T-helper 17 cell (primary cell): ENCODE results near the gene ILKAP. TPM values are rescaled to one million over a fixed set of nuclear protein-coding genes. Genes with fewer than 3 reads are reported as not detected.

Experiments
- ATAC-seq: fragments of 150-1000 bp; cut with Tn5 transposase; 2 replicates; pipeline ENCODE4 v1.10.0; 2021; ENCODE audit warnings: mild to moderate bottlenecking, moderate library complexity
- DNase-seq, 3 donors: peaks; one replicate each; pipeline versions ENCODE4 v3.0.0 to v3.0.0-alpha.2; 2020 to 2021
- H3K9me3 ChIP-seq: one replicate; pipeline ENCODE4 v1.7.0; 2013; ENCODE audit warnings: low read length, mild to moderate bottlenecking; ENCODE audit not compliant: control insufficient read depth, poor library complexity, severe bottlenecking
- H3K27ac Mint-ChIP-seq: one replicate; pipeline ENCODE4 v1.8.0; 2022; ENCODE audit warnings: mild to moderate bottlenecking, moderate library complexity, mixed read lengths
- H3K27me3 Mint-ChIP-seq: one replicate; pipeline ENCODE4 v1.8.0; 2022; ENCODE audit warnings: mixed read lengths
- H3K36me3 Mint-ChIP-seq: one replicate; pipeline ENCODE4 v1.8.0; 2022; ENCODE audit warnings: low read depth, mixed read lengths
- H3K4me1 Mint-ChIP-seq: one replicate; pipeline ENCODE4 v1.8.0; 2022; ENCODE audit warnings: mild to moderate bottlenecking, mixed read lengths
- H3K4me3 Mint-ChIP-seq: one replicate; pipeline ENCODE4 v1.8.0; 2022; ENCODE audit warnings: mild to moderate bottlenecking, moderate library complexity, mixed read lengths
- total RNA-seq, 4 donors: library from RNA in 2 of 4; stranded (reverse) in 2 of 4; gene quantifications; one replicate each; pipeline ENCODE4 v1.2.3 and lab custom pipeline; 2022 to 2026

Gene ILKAP
- total RNA-seq, 2 donors from 2014 or later, result 114 to 123 TPM

- Mint-ChIP-seq H3K27me3 (peaks cover 4% of the 10 kb centered on the region), H3K36me3 (peaks cover 2% of the 10 kb centered on the region), H3K27ac (no peak overlapping the region), H3K4me3 (peak overlapping the region; percentile 93), H3K4me1 (peaks cover 15% of the 10 kb centered on the region)
- DNase-seq, result peak in 1 of 3 donors; percentile 25
- ATAC-seq, result no peak
- H3K9me3 ChIP-seq, result no peaks in the 10 kb centered on the region
These were observed 37.5 kb upstream of the ILKAP start for GRCh38 chr2:238240757-238241711.

GRCh38 chr2:238239863-238240756 lies 36.6 kb upstream of the ILKAP start, which contains the start of gene HES6:
Gene HES6, minus strand, starts transcription at chr2:238240038. Its CDS starts 133 bp downstream, at chr2:238239905.
- Mint-ChIP-seq H3K4me3 (peak within 1 kb of the TSS; percentile 93), H3K27me3 (peaks cover 14% of the 10 kb centered on the region), H3K4me1 (peaks cover 21% of the 10 kb centered on the region), H3K36me3 (peaks cover 6% of the 10 kb centered on the region), H3K27ac (peak within 1 kb of the TSS; percentile 32)
- ATAC-seq (peak; percentile 88), DNase-seq (peak; percentile 51 to 71 (median 69))
- no peaks in the 10 kb centered on the region for H3K9me3 ChIP-seq

GRCh38 chr2:238239543-238239862 lies 36.0 kb upstream of the ILKAP start:
- peaks cover 17% of the 10 kb centered on the region for H3K27me3 Mint-ChIP-seq
- peaks cover 23% of the 10 kb centered on the region for H3K4me1 Mint-ChIP-seq
- ATAC-seq, result peak; percentile 39
- DNase-seq, result peak in 1 of 3 donors; percentile 43
- H3K9me3 ChIP-seq, result no peaks in the 10 kb centered on the region
- no peak overlapping the region for H3K27ac Mint-ChIP-seq
- H3K4me3 Mint-ChIP-seq, result peak overlapping the region; percentile 93
- peaks cover 6% of the 10 kb centered on the region for H3K36me3 Mint-ChIP-seq

- Mint-ChIP-seq H3K4me3 (peak overlapping the region; percentile 66), H3K27me3 (peaks cover 17% of the 10 kb centered on the region), H3K27ac (no peak overlapping the region), H3K36me3 (peaks cover 6% of the 10 kb centered on the region), H3K4me1 (peaks cover 23% of the 10 kb centered on the region)
- DNase-seq, result peak in 2 of 3 donors; percentile 24 to 34
- H3K9me3 ChIP-seq, result no peaks in the 10 kb centered on the region
- peak; percentile 43 for ATAC-seq
These were observed 35.5 kb upstream of the ILKAP start for GRCh38 chr2:238238766-238239542.

GRCh38 chr2:238238311-238238765 lies 34.8 kb upstream of the ILKAP start:
- Mint-ChIP-seq H3K4me3 (peak overlapping the region; percentile 66), H3K27ac (no peak overlapping the region), H3K36me3 (peaks cover 6% of the 10 kb centered on the region), H3K4me1 (peaks cover 26% of the 10 kb centered on the region), H3K27me3 (peaks cover 20% of the 10 kb centered on the region)
- ATAC-seq, result no peak
- DNase-seq, result no peak
- no peaks in the 10 kb centered on the region for H3K9me3 ChIP-seq

GRCh38 chr2:238237431-238238135 lies 34.1 kb upstream of the ILKAP start:
- DNase-seq, result peak in 1 of 3 donors; percentile 6
- Mint-ChIP-seq H3K27me3 (peaks cover 22% of the 10 kb centered on the region), H3K4me1 (peaks cover 26% of the 10 kb centered on the region), H3K27ac (no peak overlapping the region), H3K4me3 (no peak overlapping the region), H3K36me3 (peaks cover 6% of the 10 kb centered on the region)
- H3K9me3 ChIP-seq, result no peaks in the 10 kb centered on the region
- ATAC-seq, result no peak

- no peak for ATAC-seq
- DNase-seq, result no peak
- H3K36me3 Mint-ChIP-seq, result peaks cover 6% of the 10 kb centered on the region
- no peaks in the 10 kb centered on the region for H3K9me3 ChIP-seq
- H3K4me1 Mint-ChIP-seq, result peaks cover 21% of the 10 kb centered on the region
- H3K4me3 Mint-ChIP-seq, result no peak overlapping the region
- peaks cover 33% of the 10 kb centered on the region for H3K27me3 Mint-ChIP-seq
- H3K27ac Mint-ChIP-seq, result no peak overlapping the region
These were observed 33.1 kb upstream of the ILKAP start for GRCh38 chr2:238236571-238236970.

- DNase-seq (no peak), ATAC-seq (no peak)
- peaks cover 6% of the 10 kb centered on the region for H3K36me3 Mint-ChIP-seq
- H3K9me3 ChIP-seq, result no peaks in the 10 kb centered on the region
- H3K4me1 Mint-ChIP-seq, result peaks cover 21% of the 10 kb centered on the region
- peaks cover 34% of the 10 kb centered on the region for H3K27me3 Mint-ChIP-seq
- peak overlapping the region; percentile 39 for H3K4me3 Mint-ChIP-seq
- H3K27ac Mint-ChIP-seq, result no peak overlapping the region
These were observed 32.4 kb upstream of the ILKAP start for GRCh38 chr2:238235856-238236255.

GRCh38 chr2:238235331-238235732 lies 31.8 kb upstream of the ILKAP start:
- DNase-seq, result no peak
- peaks cover 38% of the 10 kb centered on the region for H3K27me3 Mint-ChIP-seq
- H3K27ac Mint-ChIP-seq, result no peak overlapping the region

GRCh38 chr2:238233625-238234024 lies 30.1 kb upstream of the ILKAP start:
- no peak for DNase-seq
- ATAC-seq, result no peak
- H3K4me1 Mint-ChIP-seq, result peaks cover 27% of the 10 kb centered on the region
- H3K4me3 Mint-ChIP-seq, result peak overlapping the region; percentile 68
- H3K27ac Mint-ChIP-seq, result no peak overlapping the region
- peaks cover 8% of the 10 kb centered on the region for H3K36me3 Mint-ChIP-seq
- H3K9me3 ChIP-seq, result no peaks in the 10 kb centered on the region
- peaks cover 40% of the 10 kb centered on the region for H3K27me3 Mint-ChIP-seq

More at GRCh38 chr2:238235331-238235732, 31.8 kb upstream of the ILKAP start:
- Mint-ChIP-seq H3K36me3 (peaks cover 10% of the 10 kb centered on the region), H3K4me3 (peak overlapping the region; percentile 39), H3K4me1 (peaks cover 26% of the 10 kb centered on the region)
- no peaks in the 10 kb centered on the region for H3K9me3 ChIP-seq
- no peak for ATAC-seq

- Mint-ChIP-seq H3K36me3 (peaks cover 13% of the 10 kb centered on the region), H3K4me1 (peaks cover 33% of the 10 kb centered on the region), H3K27ac (no peak overlapping the region), H3K27me3 (peaks cover 40% of the 10 kb centered on the region), H3K4me3 (peak overlapping the region; percentile 90)
- ATAC-seq (no peak), DNase-seq (no peak)
- H3K9me3 ChIP-seq, result no peaks in the 10 kb centered on the region
These were observed 28.3 kb upstream of the ILKAP start for GRCh38 chr2:238231809-238232208.

- H3K4me1 Mint-ChIP-seq, result peaks cover 33% of the 10 kb centered on the region
- no peaks in the 10 kb centered on the region for H3K9me3 ChIP-seq
- no peak overlapping the region for H3K27ac Mint-ChIP-seq
- H3K4me3 Mint-ChIP-seq, result peak overlapping the region; percentile 90
- peaks cover 39% of the 10 kb centered on the region for H3K27me3 Mint-ChIP-seq
- H3K36me3 Mint-ChIP-seq, result peaks cover 13% of the 10 kb centered on the region
- ATAC-seq (peak; percentile 94), DNase-seq (peak; percentile 71 to 77 (median 72))
These were observed 27.8 kb upstream of the ILKAP start for GRCh38 chr2:238231251-238231793.
